HCT116 (cell line): ENCODE measurements around the gene EPSTI1. TPM values are rescaled to one million over a fixed set of nuclear protein-coding genes. Genes with fewer than 3 reads are reported as not detected.

ENCODE experiments used
- ATAC-seq: fragments of 200-7000 bp; cut with Tn5 transposase; 2 replicates; pipeline ENCODE4 v1.9.1; 2020; ENCODE audit warnings: mild to moderate bottlenecking, moderate library complexity
- BruUV-seq: library from RNA; stranded (reverse); fragments of 400-500 nt; replicated peaks from 2 replicates; lab custom pipeline; 2021; lab: Mats Ljungman, UMichigan
- CTCF ChIA-PET: fragments of 300-600 bp; sonication (Branson Sonifier 250); formaldehyde crosslinking; loops from one replicate; lab custom pipeline; 2021; ENCODE audit warnings: antibody characterized with exemption; lab: Charles Lee
- POLR2A ChIA-PET: fragments of 300-600, 350-600 bp; sonication (Branson Sonifier 250); formaldehyde crosslinking; loops from one replicate; lab custom pipeline; 2021; ENCODE audit warnings: antibody characterized with exemption; lab: Charles Lee
- RAD21 ChIA-PET, 2 experiments: fragments of 300-600 bp; sonication (Branson Sonifier 250); formaldehyde crosslinking; loops; one replicate each; lab custom pipeline; 2023; ENCODE audit warnings: low total read pairs in 2 of 2; ENCODE audit not compliant: uncharacterized antibody in 2 of 2, unreplicated experiment in 2 of 2, low non-redundant PET in 1 of 2; lab: Charles Lee
- DNase-seq: peaks from one replicate; pipeline ENCODE4 v3.0.0-alpha.2; 2010; ENCODE audit warnings: low read depth, low spot score
- H2AFZ ChIP-seq: fragments of 200-600 bp; shearing (Covaris generic), sonication (generic); 2 replicates; pipeline ENCODE4 v1.6.1; 2017; ENCODE audit warnings: low read depth, mixed run types, mixed read lengths, antibody characterized with exemption, low read length; ENCODE audit not compliant: poor library complexity, severe bottlenecking
- H3K27ac ChIP-seq: 2 replicates; pipeline ENCODE4 v1.5.1; 2012; ENCODE audit warnings: low read depth, low read length
- H3K27me3 ChIP-seq: fragments of 200-600 bp; sonication (generic); 2 replicates; pipeline ENCODE4 v1.6.1; 2016; ENCODE audit warnings: mixed run types, low read length, mixed read lengths; ENCODE audit not compliant: insufficient read depth
- H3K36me3 ChIP-seq, 2 experiments: fragments of 200-500 bp in 1 of 2; fragments of 200-600 bp in 1 of 2; sonication (Bioruptor generic) in 1 of 2; sonication (generic) in 1 of 2; 2 replicates each; pipeline versions ENCODE4 v1.5.1 to v1.6.1; 2014 to 2016; ENCODE audit warnings: low read length in 2 of 2, inconsistent platforms in 1 of 2, mixed read lengths in 1 of 2, mixed run types in 1 of 2; ENCODE audit not compliant: insufficient read depth in 2 of 2, control insufficient read depth in 1 of 2
- H3K4me1 ChIP-seq, 2 experiments: fragments of 200-600 bp in 1 of 2; sonication (generic) in 1 of 2; 2 replicates each; pipeline versions ENCODE4 v1.5.1 to v1.6.1; 2012 to 2017; ENCODE audit warnings: low read length in 2 of 2, inconsistent platforms in 1 of 2, mild to moderate bottlenecking in 1 of 2, mixed read lengths in 1 of 2, mixed run types in 1 of 2, moderate library complexity in 1 of 2; ENCODE audit not compliant: insufficient read depth in 2 of 2, control insufficient read depth in 1 of 2
- H3K4me2 ChIP-seq: fragments of 200-600 bp; sonication (generic); 2 replicates; pipeline ENCODE4 v1.6.1; 2017; ENCODE audit warnings: mixed run types, low read length, mixed read lengths
- H3K4me3 ChIP-seq, 2 experiments: fragments of 200-600 bp in 1 of 2; sonication (generic) in 1 of 2; replicated peaks in 1 of 2; 2 replicates each; pipeline ENCODE4 v1.5.1; 2011 to 2016; ENCODE audit warnings: low read length in 2 of 2, control low read depth in 1 of 2, low read depth in 1 of 2, mild to moderate bottlenecking in 1 of 2, mixed read lengths in 1 of 2, mixed run types in 1 of 2
- H3K79me2 ChIP-seq: fragments of 200-600 bp; sonication (generic); 2 replicates; pipeline ENCODE4 v1.6.1; 2017; ENCODE audit warnings: mild to moderate bottlenecking, mixed run types, low read length, moderate library complexity, mixed read lengths; ENCODE audit not compliant: insufficient read depth
- H3K9ac ChIP-seq: fragments of 200-600 bp; sonication (generic); 2 replicates; pipeline ENCODE4 v1.6.1; 2016; ENCODE audit warnings: low read length, mixed read lengths
- H3K9me2 ChIP-seq: fragments of 200-600 bp; sonication (generic), shearing (Covaris generic); 2 replicates; pipeline ENCODE4 v1.6.1; 2017; ENCODE audit warnings: mixed run types, mild to moderate bottlenecking, moderate library complexity; ENCODE audit not compliant: insufficient read depth
- H3K9me3 ChIP-seq, 2 experiments: fragments of 200-500 bp in 1 of 2; fragments of 200-600 bp in 1 of 2; sonication (Bioruptor generic) in 1 of 2; sonication (generic) in 1 of 2; 2 replicates each; pipeline ENCODE4 v1.6.1; 2014 to 2017; ENCODE audit warnings: low read length in 2 of 2, mixed read lengths in 2 of 2, inconsistent platforms in 1 of 2, low read depth in 1 of 2, mild to moderate bottlenecking in 1 of 2, mixed run types in 1 of 2, moderate library complexity in 1 of 2; ENCODE audit not compliant: control insufficient read depth in 1 of 2, insufficient read depth in 1 of 2
- H4K20me1 ChIP-seq: fragments of 200-600 bp; sonication (generic), shearing (Covaris generic); 2 replicates; pipeline ENCODE4 v1.6.1; 2017; ENCODE audit warnings: mixed run types, mild to moderate bottlenecking, moderate library complexity; ENCODE audit not compliant: insufficient read depth
- EGR1 ChIP-seq: IDR thresholded peaks from 2 replicates; pipeline ENCODE4 v1.6.1; 2012; ENCODE audit warnings: low read depth
- POLR2A ChIP-seq: IDR thresholded peaks from 2 replicates; pipeline ENCODE4 v1.7.0; 2011; ENCODE audit warnings: borderline replicate concordance; ENCODE audit not compliant: insufficient read depth, insufficient read length; ENCODE audit errors: extremely low read depth
- REST ChIP-seq: IDR thresholded peaks from 2 replicates; pipeline ENCODE4 v1.6.1; 2012; ENCODE audit warnings: low read depth
- ZNF274 ChIP-seq: fragments of 200-500 bp; sonication (Bioruptor generic); IDR thresholded peaks from 2 replicates; pipeline ENCODE4 v1.6.1; 2014; ENCODE audit warnings: mild to moderate bottlenecking, low read depth, low read length, inconsistent platforms
- intact Hi-C: fragments of 100-400 bp; cut with micrococcal nuclease; formaldehyde crosslinking; loops from 2 replicates; pipeline ENCODE4 v1.10.0; 2022
- total RNA-seq: library from RNA; stranded (reverse); gene quantifications from one replicate; pipeline ENCODE4 v1.2.1, GENCODE V29; 2021; ENCODE audit not compliant: unreplicated experiment

The EPSTI1 gene
- total RNA-seq, 1 experiment from 2014 or later, result 0.69 TPM

GRCh38 chr13:43031881-43032280, 39.8 kb upstream of the EPSTI1 start:
- intact Hi-C loops, result no loop called here
- no peak overlapping the region for H3K9ac ChIP-seq
- ChIA-PET RAD21 (no interaction called here), CTCF (no interaction called here), POLR2A (interaction anchor here (1.5 kb wide), 1 partner anchor 10 kb away, joined by 3 read pairs; no protein-coding TSS in a partner anchor)
- no peaks in the 10 kb centered on the region for H3K9me2 ChIP-seq
- H3K4me3 ChIP-seq, result no peak overlapping the region
- no peaks in the 10 kb centered on the region for H4K20me1 ChIP-seq
- H3K27ac ChIP-seq, result no peak overlapping the region
- no peaks in the 10 kb centered on the region for H3K27me3 ChIP-seq
- H3K4me1 ChIP-seq, result no peaks in the 10 kb centered on the region
- no peak overlapping the region for H3K4me2 ChIP-seq
- H3K9me3 ChIP-seq, result no peaks in the 10 kb centered on the region
- BruUV-seq, result no TSS peak
- H2AFZ ChIP-seq, result no peak overlapping the region
- H3K79me2 ChIP-seq, result peaks cover 13% of the 10 kb centered on the region
- ATAC-seq, result no peak
- TF ChIP-seq REST (no peak), POLR2A (no peak)
- no peak for DNase-seq
- H3K36me3 ChIP-seq, result no peaks in the 10 kb centered on the region; a peak in 1 of 4 replicates

GRCh38 chr13:43030548-43030947, 38.5 kb upstream of the EPSTI1 start:
- no peak overlapping the region for H3K4me3 ChIP-seq
- H3K79me2 ChIP-seq, result peaks cover 24% of the 10 kb centered on the region
- no peaks in the 10 kb centered on the region for H4K20me1 ChIP-seq
- H3K27ac ChIP-seq, result no peak overlapping the region
- no peak overlapping the region for H2AFZ ChIP-seq
- ChIA-PET CTCF (no interaction called here), POLR2A (no interaction called here), RAD21 (no interaction called here)
- intact Hi-C loops, result no loop called here
- no peak for TF ChIP-seq EGR1
- no peak for TF ChIP-seq ZNF274
- no peak for TF ChIP-seq POLR2A
- H3K9ac ChIP-seq, result no peak overlapping the region
- no peak for ATAC-seq
- H3K9me2 ChIP-seq, result no peaks in the 10 kb centered on the region
- H3K4me1 ChIP-seq, result no peaks in the 10 kb centered on the region
- H3K9me3 ChIP-seq, result no peaks in the 10 kb centered on the region
- no peak for DNase-seq
- BruUV-seq, result no TSS peak
- no peak overlapping the region for H3K4me2 ChIP-seq
- no peaks in the 10 kb centered on the region; a peak in 1 of 4 replicates for H3K36me3 ChIP-seq
- no peaks in the 10 kb centered on the region for H3K27me3 ChIP-seq
